GM23338 (cell line): Measurements from ENCODE around the gene KRT78. TPM values are rescaled to one million over a fixed set of nuclear protein-coding genes. Genes with fewer than 3 reads are reported as not detected.

ENCODE experiments used
- ATAC-seq: fragments of 200-7000 bp; cut with Tn5 transposase; 3 replicates; pipeline ENCODE4 v1.9.1; 2020
- DNase-seq: peaks from one replicate; pipeline ENCODE4 v3.0.0-alpha.2; 2015; ENCODE audit warnings: low spot score
- H2AFZ ChIP-seq: fragments of 200-600 bp; sonication (generic); 2 replicates; pipeline ENCODE4 v1.8.0; 2016; ENCODE audit warnings: antibody characterized with exemption, mild to moderate bottlenecking, moderate library complexity
- H3F3A ChIP-seq: fragments of 200-600 bp; sonication (generic); replicated peaks from 2 replicates; pipeline ENCODE4 v1.8.0; 2017; ENCODE audit warnings: antibody characterized with exemption, mixed run types, low read depth
- H3K27ac ChIP-seq: fragments of 200-600 bp; sonication (generic); 2 replicates; pipeline ENCODE4 v1.6.1; 2016; ENCODE audit warnings: low read depth
- H3K27me3 ChIP-seq: fragments of 200-600 bp; sonication (generic); 2 replicates; pipeline ENCODE4 v1.8.0; 2016; ENCODE audit warnings: mild to moderate bottlenecking, mixed run types, moderate library complexity; ENCODE audit not compliant: insufficient read depth
- H3K36me3 ChIP-seq: fragments of 200-600 bp; sonication (generic); 2 replicates; pipeline ENCODE4 v1.8.0; 2016; ENCODE audit warnings: mild to moderate bottlenecking; ENCODE audit not compliant: insufficient read depth
- H3K4me1 ChIP-seq: fragments of 200-600 bp; sonication (generic); 2 replicates; pipeline ENCODE4 v1.8.0; 2016; ENCODE audit warnings: mild to moderate bottlenecking, moderate library complexity; ENCODE audit not compliant: insufficient read depth
- H3K4me2 ChIP-seq: fragments of 200-600 bp; sonication (generic); 2 replicates; pipeline ENCODE4 v1.7.1; 2017; ENCODE audit warnings: mixed run types
- H3K4me3 ChIP-seq: fragments of 200-600 bp; sonication (generic); 2 replicates; pipeline ENCODE4 v1.6.1; 2016; ENCODE audit warnings: mixed run types
- H3K79me2 ChIP-seq: fragments of 200-600 bp; sonication (generic); replicated peaks from 2 replicates; pipeline ENCODE4 v1.8.0; 2017; ENCODE audit warnings: mild to moderate bottlenecking; ENCODE audit not compliant: insufficient read depth
- H3K9me2 ChIP-seq: fragments of 200-600 bp; sonication (generic); 2 replicates; pipeline ENCODE4 v1.8.0; 2017; ENCODE audit not compliant: insufficient read depth
- H4K20me1 ChIP-seq: fragments of 200-600 bp; sonication (generic); replicated peaks from 2 replicates; pipeline ENCODE4 v1.8.0; 2017; ENCODE audit warnings: mild to moderate bottlenecking; ENCODE audit not compliant: insufficient read depth
- H3K27ac Mint-ChIP-seq: 2 replicates; pipeline ENCODE4 v1.8.0; 2020; ENCODE audit warnings: inconsistent platforms, mild to moderate bottlenecking, moderate library complexity, mixed read lengths
- H3K27me3 Mint-ChIP-seq: 3 replicates; pipeline ENCODE4 v1.8.0; 2022; ENCODE audit warnings: low read depth, mild to moderate bottlenecking, moderate library complexity, mixed read lengths, inconsistent platforms; ENCODE audit not compliant: insufficient read depth, poor library complexity
- H3K36me3 Mint-ChIP-seq: 3 replicates; pipeline ENCODE4 v1.8.0; 2021; ENCODE audit warnings: low read depth, mild to moderate bottlenecking, inconsistent platforms, moderate library complexity, mixed read lengths
- H3K4me1 Mint-ChIP-seq: 3 replicates; pipeline ENCODE4 v1.8.0; 2020; ENCODE audit warnings: mild to moderate bottlenecking, inconsistent platforms, mixed read lengths
- H3K4me3 Mint-ChIP-seq: 3 replicates; pipeline ENCODE4 v1.8.0; 2021; ENCODE audit warnings: moderate library complexity, mild to moderate bottlenecking, inconsistent platforms, mixed read lengths
- H3K9me3 Mint-ChIP-seq: 3 replicates; pipeline ENCODE4 v1.8.0; 2020; ENCODE audit warnings: moderate library complexity, mild to moderate bottlenecking, inconsistent platforms, mixed read lengths
- EZH2phosphoT487 ChIP-seq: fragments of 200-600 bp; sonication (generic); IDR thresholded peaks from one replicate; pipeline ENCODE4 v1.8.1; 2018; ENCODE audit warnings: antibody characterized with exemption; ENCODE audit not compliant: unreplicated experiment
- polyA plus RNA-seq: library from polyadenylated mRNA; unstranded; fragments of >200 nt; fragmentation: Nextera tagmentation; extraction: Ambion mirVana; gene quantifications from 2 replicates; pipeline ENCODE4 v1.2.1, GENCODE V29; 2016
- total RNA-seq: library from RNA; depleted of rRNA; stranded (reverse); fragments of >200 nt; shearing (Covaris generic); gene quantifications from 2 replicates; pipeline ENCODE4 v1.2.3, GENCODE V29; 2014
- TF ChIP-seq, protein P1 (sequence below): fragments of 250-450 bp; sonication (Bioruptor Pico); IDR thresholded peaks from 2 replicates; pipeline ENCODE4 v1.5.0; 2020; ENCODE audit warnings: mild to moderate bottlenecking, moderate library complexity
- TF ChIP-seq, protein P2 (sequence below): IDR thresholded peaks from 2 replicates; pipeline ENCODE4 v1.6.1; 2016; ENCODE audit warnings: antibody characterized with exemption
- TF ChIP-seq, protein P3 (sequence below), 2 experiments: fragments of 200-600 bp in 1 of 2; sonication (generic) in 1 of 2; conservative IDR thresholded peaks; 2 replicates each; pipeline versions ENCODE4 v1.5.1 to v1.6.1; 2016 to 2017; ENCODE audit warnings: antibody characterized with exemption in 2 of 2, low read depth in 2 of 2, mild to moderate bottlenecking in 2 of 2, moderate library complexity in 1 of 2

The KRT78 gene
- total and polyA plus RNA-seq, 2 experiments from 2014 or later, result not detected

DNA sequence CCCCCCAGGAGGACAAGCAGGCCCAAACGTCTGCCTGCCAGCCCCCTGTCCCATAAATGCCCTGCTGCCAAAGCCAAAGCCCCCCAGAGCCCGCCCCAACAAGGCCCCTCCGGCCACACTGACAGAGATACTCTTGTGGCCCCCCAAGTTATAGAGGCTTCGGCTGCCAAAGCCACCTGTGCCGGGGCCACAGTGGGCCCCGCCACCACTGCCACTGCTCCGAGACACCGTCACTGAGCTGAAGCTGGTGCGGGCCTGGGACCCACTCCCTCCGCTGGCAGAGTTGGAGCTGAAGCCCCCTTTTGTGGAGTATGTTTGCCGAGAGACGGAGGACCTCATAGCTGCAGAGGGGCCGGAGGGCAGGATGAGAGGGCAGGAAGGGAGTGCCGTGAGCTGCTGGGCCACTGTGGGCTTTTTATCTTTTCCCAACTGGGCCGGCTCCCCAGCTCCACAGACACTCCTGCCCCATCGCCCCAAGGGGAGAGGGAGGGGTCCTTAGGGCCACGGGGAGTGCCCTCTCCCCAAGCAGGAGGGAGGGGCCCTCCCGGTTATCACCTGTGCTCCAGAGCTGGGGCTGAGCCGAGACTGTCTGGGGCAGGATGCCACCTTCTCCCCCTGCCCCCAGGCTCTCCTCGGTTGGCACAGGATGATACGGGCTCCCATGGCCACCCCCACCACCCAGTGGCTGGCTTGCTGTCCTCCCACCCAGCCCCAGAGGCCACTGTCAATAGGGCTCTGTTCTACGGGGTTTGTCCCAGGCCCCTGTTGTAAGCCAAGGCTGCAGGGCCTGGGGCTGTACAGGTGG lies 14.7 kb downstream of the KRT78 start, which contains the start of gene KRT79 (continued):
- TF ChIP-seq, protein P1, sequence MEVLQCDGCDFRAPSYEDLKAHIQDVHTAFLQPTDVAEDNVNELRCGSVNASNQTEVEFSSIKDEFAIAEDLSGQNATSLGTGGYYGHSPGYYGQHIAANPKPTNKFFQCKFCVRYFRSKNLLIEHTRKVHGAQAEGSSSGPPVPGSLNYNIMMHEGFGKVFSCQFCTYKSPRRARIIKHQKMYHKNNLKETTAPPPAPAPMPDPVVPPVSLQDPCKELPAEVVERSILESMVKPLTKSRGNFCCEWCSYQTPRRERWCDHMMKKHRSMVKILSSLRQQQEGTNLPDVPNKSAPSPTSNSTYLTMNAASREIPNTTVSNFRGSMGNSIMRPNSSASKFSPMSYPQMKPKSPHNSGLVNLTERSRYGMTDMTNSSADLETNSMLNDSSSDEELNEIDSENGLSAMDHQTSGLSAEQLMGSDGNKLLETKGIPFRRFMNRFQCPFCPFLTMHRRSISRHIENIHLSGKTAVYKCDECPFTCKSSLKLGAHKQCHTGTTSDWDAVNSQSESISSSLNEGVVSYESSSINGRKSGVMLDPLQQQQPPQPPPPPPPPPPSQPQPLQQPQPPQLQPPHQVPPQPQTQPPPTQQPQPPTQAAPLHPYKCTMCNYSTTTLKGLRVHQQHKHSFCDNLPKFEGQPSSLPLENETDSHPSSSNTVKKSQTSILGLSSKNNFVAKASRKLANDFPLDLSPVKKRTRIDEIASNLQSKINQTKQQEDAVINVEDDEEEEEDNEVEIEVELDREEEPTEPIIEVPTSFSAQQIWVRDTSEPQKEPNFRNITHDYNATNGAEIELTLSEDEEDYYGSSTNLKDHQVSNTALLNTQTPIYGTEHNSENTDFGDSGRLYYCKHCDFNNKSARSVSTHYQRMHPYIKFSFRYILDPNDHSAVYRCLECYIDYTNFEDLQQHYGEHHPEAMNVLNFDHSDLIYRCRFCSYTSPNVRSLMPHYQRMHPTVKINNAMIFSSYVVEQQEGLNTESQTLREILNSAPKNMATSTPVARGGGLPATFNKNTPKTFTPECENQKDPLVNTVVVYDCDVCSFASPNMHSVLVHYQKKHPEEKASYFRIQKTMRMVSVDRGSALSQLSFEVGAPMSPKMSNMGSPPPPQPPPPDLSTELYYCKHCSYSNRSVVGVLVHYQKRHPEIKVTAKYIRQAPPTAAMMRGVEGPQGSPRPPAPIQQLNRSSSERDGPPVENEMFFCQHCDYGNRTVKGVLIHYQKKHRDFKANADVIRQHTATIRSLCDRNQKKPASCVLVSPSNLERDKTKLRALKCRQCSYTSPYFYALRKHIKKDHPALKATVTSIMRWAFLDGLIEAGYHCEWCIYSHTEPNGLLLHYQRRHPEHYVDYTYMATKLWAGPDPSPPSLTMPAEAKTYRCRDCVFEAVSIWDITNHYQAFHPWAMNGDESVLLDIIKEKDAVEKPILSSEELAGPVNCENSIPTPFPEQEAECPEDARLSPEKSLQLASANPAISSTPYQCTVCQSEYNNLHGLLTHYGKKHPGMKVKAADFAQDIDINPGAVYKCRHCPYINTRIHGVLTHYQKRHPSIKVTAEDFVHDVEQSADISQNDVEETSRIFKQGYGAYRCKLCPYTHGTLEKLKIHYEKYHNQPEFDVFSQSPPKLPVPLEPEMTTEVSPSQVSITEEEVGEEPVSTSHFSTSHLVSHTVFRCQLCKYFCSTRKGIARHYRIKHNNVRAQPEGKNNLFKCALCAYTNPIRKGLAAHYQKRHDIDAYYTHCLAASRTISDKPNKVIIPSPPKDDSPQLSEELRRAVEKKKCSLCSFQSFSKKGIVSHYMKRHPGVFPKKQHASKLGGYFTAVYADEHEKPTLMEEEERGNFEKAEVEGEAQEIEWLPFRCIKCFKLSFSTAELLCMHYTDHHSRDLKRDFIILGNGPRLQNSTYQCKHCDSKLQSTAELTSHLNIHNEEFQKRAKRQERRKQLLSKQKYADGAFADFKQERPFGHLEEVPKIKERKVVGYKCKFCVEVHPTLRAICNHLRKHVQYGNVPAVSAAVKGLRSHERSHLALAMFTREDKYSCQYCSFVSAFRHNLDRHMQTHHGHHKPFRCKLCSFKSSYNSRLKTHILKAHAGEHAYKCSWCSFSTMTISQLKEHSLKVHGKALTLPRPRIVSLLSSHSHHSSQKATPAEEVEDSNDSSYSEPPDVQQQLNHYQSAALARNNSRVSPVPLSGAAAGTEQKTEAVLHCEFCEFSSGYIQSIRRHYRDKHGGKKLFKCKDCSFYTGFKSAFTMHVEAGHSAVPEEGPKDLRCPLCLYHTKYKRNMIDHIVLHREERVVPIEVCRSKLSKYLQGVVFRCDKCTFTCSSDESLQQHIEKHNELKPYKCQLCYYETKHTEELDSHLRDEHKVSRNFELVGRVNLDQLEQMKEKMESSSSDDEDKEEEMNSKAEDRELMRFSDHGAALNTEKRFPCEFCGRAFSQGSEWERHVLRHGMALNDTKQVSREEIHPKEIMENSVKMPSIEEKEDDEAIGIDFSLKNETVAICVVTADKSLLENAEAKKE (CRISPR knock-in tag), result no peak
- TF ChIP-seq EZH2phosphoT487, result no peak
- TF ChIP-seq, protein P2, sequence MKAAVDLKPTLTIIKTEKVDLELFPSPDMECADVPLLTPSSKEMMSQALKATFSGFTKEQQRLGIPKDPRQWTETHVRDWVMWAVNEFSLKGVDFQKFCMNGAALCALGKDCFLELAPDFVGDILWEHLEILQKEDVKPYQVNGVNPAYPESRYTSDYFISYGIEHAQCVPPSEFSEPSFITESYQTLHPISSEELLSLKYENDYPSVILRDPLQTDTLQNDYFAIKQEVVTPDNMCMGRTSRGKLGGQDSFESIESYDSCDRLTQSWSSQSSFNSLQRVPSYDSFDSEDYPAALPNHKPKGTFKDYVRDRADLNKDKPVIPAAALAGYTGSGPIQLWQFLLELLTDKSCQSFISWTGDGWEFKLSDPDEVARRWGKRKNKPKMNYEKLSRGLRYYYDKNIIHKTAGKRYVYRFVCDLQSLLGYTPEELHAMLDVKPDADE, result no peak

DNA sequence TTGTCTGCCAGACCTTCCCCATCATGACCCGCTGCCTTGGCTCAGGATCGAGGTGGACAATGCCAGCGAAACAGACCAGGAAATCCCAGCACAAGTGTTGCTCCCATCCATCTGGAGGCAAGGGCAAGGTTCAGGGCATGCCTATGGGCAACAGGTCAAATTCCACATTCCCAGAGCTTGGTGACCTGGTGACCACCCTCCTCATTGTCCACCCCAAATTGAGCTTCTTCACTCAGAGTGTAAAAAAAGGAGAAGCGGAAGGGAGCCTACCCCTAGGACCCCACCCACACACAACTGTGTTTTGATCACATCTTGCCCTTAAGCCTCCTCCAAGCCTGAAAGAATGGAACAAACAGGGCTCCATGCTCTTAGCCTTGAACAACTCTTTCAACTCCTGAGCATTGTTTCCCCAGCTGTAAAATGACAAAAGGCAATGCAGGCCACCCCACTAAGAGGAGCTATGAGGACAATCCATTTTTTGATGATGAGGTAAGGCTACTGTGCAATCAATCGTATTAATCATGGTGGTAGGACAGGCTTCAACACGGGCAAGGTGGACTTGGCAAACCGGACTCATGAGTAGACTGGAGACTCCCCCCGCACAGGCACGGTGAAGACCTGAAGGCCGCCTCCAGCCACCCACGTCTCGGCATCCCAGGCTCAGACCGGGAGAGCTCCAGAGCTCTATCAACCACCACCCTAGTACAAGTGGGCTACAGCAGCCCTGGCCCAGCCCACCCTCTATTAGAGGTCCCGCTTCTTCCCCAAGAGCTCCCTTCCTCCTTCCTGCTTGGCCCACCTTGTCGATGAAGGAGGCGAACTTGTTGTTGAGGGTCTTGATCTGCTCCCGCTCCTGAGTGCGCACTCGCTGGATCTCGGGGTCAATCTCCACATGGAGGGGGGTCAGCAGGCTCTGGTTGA lies 15.5 kb downstream of the KRT78 start:
- Histone ChIP-seq H3K27me3 (no peaks in the 10 kb centered on the region), H2AFZ (no peak overlapping the region), H4K20me1 (no peaks in the 10 kb centered on the region), H3K4me3 (no peak overlapping the region), H3K9me2 (0 out of 2 replicates have a peak, but pooled peaks cover 5% of the 10 kb centered on the region), H3K4me2 (no peak overlapping the region), H3F3A (no peaks in the 10 kb centered on the region), H3K36me3 (no peaks in the 10 kb centered on the region), H3K79me2 (no peaks in the 10 kb centered on the region), H3K4me1 (no peaks in the 10 kb centered on the region), H3K27ac (no peak overlapping the region)
- Mint-ChIP-seq H3K4me3 (no peak overlapping the region), H3K36me3 (no peaks in the 10 kb centered on the region), H3K4me1 (no peaks in the 10 kb centered on the region; the same call in 2 of the 3 replicates), H3K27me3 (peaks cover 9% of the 10 kb centered on the region), H3K27ac (no peak overlapping the region), H3K9me3 (no peaks in the 10 kb centered on the region)
- ATAC-seq (no peak), DNase-seq (no peak)
- no peak for TF ChIP-seq EZH2phosphoT487
- TF ChIP-seq, protein P3, sequence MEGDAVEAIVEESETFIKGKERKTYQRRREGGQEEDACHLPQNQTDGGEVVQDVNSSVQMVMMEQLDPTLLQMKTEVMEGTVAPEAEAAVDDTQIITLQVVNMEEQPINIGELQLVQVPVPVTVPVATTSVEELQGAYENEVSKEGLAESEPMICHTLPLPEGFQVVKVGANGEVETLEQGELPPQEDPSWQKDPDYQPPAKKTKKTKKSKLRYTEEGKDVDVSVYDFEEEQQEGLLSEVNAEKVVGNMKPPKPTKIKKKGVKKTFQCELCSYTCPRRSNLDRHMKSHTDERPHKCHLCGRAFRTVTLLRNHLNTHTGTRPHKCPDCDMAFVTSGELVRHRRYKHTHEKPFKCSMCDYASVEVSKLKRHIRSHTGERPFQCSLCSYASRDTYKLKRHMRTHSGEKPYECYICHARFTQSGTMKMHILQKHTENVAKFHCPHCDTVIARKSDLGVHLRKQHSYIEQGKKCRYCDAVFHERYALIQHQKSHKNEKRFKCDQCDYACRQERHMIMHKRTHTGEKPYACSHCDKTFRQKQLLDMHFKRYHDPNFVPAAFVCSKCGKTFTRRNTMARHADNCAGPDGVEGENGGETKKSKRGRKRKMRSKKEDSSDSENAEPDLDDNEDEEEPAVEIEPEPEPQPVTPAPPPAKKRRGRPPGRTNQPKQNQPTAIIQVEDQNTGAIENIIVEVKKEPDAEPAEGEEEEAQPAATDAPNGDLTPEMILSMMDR (conservative IDR thresholded peaks at IDR 0.05; ENCODE audit: low read depth in 2 of 2), result no peak
